ENCODE data around the gene GFY.

DNA sequence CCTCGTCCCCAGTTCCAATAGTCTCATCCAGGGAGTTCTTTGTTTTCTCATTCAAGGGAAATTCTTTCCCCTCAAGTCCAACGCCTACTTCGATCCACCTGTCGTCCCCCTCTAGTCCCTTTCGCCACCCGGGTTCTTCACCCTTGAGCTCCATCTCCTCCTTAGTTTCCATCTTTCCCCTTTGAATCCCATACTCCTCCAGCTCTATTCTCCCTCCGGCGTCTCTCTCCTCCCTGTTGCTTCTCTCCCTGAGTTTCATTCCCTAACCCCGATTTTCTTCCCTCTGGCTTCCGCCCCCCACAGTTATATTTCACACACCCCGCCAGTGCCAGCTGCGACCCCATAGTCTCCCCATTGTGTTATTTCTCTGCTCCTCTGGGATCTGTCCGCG lies 16.8 kb downstream of the GFY start:
- TF ChIP-seq, protein P1, sequence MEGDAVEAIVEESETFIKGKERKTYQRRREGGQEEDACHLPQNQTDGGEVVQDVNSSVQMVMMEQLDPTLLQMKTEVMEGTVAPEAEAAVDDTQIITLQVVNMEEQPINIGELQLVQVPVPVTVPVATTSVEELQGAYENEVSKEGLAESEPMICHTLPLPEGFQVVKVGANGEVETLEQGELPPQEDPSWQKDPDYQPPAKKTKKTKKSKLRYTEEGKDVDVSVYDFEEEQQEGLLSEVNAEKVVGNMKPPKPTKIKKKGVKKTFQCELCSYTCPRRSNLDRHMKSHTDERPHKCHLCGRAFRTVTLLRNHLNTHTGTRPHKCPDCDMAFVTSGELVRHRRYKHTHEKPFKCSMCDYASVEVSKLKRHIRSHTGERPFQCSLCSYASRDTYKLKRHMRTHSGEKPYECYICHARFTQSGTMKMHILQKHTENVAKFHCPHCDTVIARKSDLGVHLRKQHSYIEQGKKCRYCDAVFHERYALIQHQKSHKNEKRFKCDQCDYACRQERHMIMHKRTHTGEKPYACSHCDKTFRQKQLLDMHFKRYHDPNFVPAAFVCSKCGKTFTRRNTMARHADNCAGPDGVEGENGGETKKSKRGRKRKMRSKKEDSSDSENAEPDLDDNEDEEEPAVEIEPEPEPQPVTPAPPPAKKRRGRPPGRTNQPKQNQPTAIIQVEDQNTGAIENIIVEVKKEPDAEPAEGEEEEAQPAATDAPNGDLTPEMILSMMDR (IDR thresholded peaks at IDR 0.05; ENCODE audit: extremely low read depth in 1 of 2, insufficient read depth in 1 of 2, low read depth in 1 of 2, low read length in 2 of 2): no peak
- TF ChIP-seq POLR2A (IDR thresholded peaks at IDR 0.05; ENCODE audit: low read depth, low read length): no peak
- peak; percentile 41 for TF ChIP-seq EZH2 (IDR thresholded peaks at IDR 0.05; ENCODE audit: borderline replicate concordance, low read depth, low read length, severe bottlenecking)
- no peak for TF ChIP-seq POLR2AphosphoS5 (IDR thresholded peaks at IDR 0.05; ENCODE audit: insufficient read depth, low read depth, low read length)
- TF ChIP-seq, protein P2, sequence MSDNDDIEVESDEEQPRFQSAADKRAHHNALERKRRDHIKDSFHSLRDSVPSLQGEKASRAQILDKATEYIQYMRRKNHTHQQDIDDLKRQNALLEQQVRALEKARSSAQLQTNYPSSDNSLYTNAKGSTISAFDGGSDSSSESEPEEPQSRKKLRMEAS (IDR thresholded peaks at IDR 0.05; ENCODE audit: insufficient read depth, insufficient read length): no peak
- TF ChIP-seq GATA2 (IDR thresholded peaks at IDR 0.05; ENCODE audit: insufficient read depth, insufficient read length, low read depth, low read length): no peak
- no peak for TF ChIP-seq JUN (IDR thresholded peaks at IDR 0.05; ENCODE audit: borderline replicate concordance, insufficient read depth, insufficient read length, low read depth)
- no peak for TF ChIP-seq MYC (IDR thresholded peaks at IDR 0.05; ENCODE audit: low read depth, low read length)
- no peak for TF ChIP-seq FOS (IDR thresholded peaks at IDR 0.05; ENCODE audit: borderline replicate concordance, insufficient read depth, low read length)

Data from endothelial cell of umbilical vein (primary cell).